Kidney (tissue), 14 donors: ENCODE results near the gene BACH2. TPM values are rescaled to one million over a fixed set of nuclear protein-coding genes. Genes with fewer than 3 reads are reported as not detected.

Experiments used
- DNase-seq, 5 donors: peaks; one replicate each; pipeline ENCODE4 v3.0.0-alpha.2; 2013 to 2020
- FAIRE-seq: peaks from 2 replicates; lab custom pipeline; 2012; peaks lifted over from hg19 to GRCh38; lab: Jason Lieb, UNC
- H3K27ac ChIP-seq, 2 donors: one replicate each; pipeline ENCODE4 v1.7.0; 2013; ENCODE audit warnings: low read depth in 2 of 2, low read length in 2 of 2, inconsistent platforms in 1 of 2
- H3K27me3 ChIP-seq: one replicate; pipeline ENCODE4 v1.7.1; 2013; ENCODE audit warnings: low read length, inconsistent platforms; ENCODE audit not compliant: control insufficient read depth, insufficient read depth
- H3K36me3 ChIP-seq, 3 donors: one replicate each; pipeline versions ENCODE4 v1.7.0 to v1.7.1; 2013; ENCODE audit warnings: low read length in 3 of 3, control low read depth in 1 of 3, inconsistent platforms in 1 of 3; ENCODE audit not compliant: insufficient read depth in 3 of 3, control insufficient read depth in 2 of 3
- H3K4me1 ChIP-seq, 3 donors: one replicate each; pipeline versions ENCODE4 v1.7.0 to v1.7.1; 2013; ENCODE audit warnings: low read length in 3 of 3, inconsistent platforms in 1 of 3, low read depth in 1 of 3; ENCODE audit not compliant: control insufficient read depth in 2 of 3, insufficient read depth in 2 of 3
- H3K4me3 ChIP-seq, 3 donors: one replicate each; pipeline versions ENCODE4 v1.7.0 to v1.8.1; 2013; ENCODE audit warnings: low read length in 3 of 3, control low read depth in 1 of 3, inconsistent platforms in 1 of 3
- H3K9ac ChIP-seq, 3 donors: one replicate each; pipeline versions ENCODE4 v1.7.0 to v1.7.1; 2013; ENCODE audit warnings: low read length in 3 of 3, control low read depth in 1 of 3, inconsistent platforms in 1 of 3
- H3K9me3 ChIP-seq, 3 donors: one replicate each; pipeline versions ENCODE4 v1.7.0 to v1.7.1; 2013; ENCODE audit warnings: low read length in 3 of 3, control low read depth in 1 of 3, inconsistent platforms in 1 of 3; ENCODE audit not compliant: control insufficient read depth in 2 of 3, insufficient read depth in 1 of 3
- CTCF ChIP-seq: IDR thresholded peaks from 3 replicates; pipeline ENCODE4 v1.5.1; 2012; ENCODE audit warnings: mild to moderate bottlenecking, moderate library complexity, borderline replicate concordance; ENCODE audit not compliant: insufficient read depth; ENCODE audit errors: extremely low read depth
- intact Hi-C: fragments of 100-400 bp; cut with DNase I; formaldehyde crosslinking; loops from one replicate; pipeline ENCODE4 v1.11.1; 2022
- polyA plus RNA-seq: library from polyadenylated mRNA; stranded (reverse); fragments of 350-450 nt; fragmentation: Illumina TruSeq; extraction: RNeasy Lipid Tissue Mini Kit (QIAGEN cat#74804); gene quantifications from one replicate; pipeline ENCODE4 v1.2.3, GENCODE V29; 2014; ENCODE audit warnings: low read depth, low replicate concordance; ENCODE audit not compliant: insufficient read depth
- total RNA-seq: library from RNA; stranded (reverse); fragmentation: NEBNext Ultra II Directional; extraction: Animal tissue kit (Norgen Biotek cat#: 25700); gene quantifications from one replicate; pipeline ENCODE4 v1.2.1, GENCODE V29; 2021
- donor health status: control.
- donor health status: control.
- donor health status: control.
- donor health status: control.
- donor health status: control.
- donor health status: DM: yes; HTN: yes; CAD: no.
- donor health status: Normal renal cell carcinoma (clear cell type).

Gene BACH2
- total and polyA plus RNA-seq, 2 donors from 2014 or later, result 0.32 to 6.9 TPM

GRCh38 chr6:90315354-90315950 is 18.8 kb upstream of the BACH2 start:
- no peak for FAIRE-seq
- no peak for TF ChIP-seq CTCF
- intact Hi-C loops, result no loop called here
- Histone ChIP-seq H3K9ac (no peak overlapping the region), H3K4me3 (no peak overlapping the region), H3K27ac (no peak overlapping the region), H3K27me3 (no peaks in the 10 kb centered on the region), H3K36me3 (no peaks in the 10 kb centered on the region), H3K9me3 (no peaks in the 10 kb centered on the region), H3K4me1 (peaks cover 0 to 3% (median 0%) of the 10 kb centered on the region in 3 donors)
- DNase-seq, result peak in 2 of 5 donors; percentile 40 to 59

- no peak for TF ChIP-seq CTCF
- Histone ChIP-seq H3K27me3 (no peaks in the 10 kb centered on the region), H3K4me3 (no peak overlapping the region), H3K4me1 (peaks cover 0 to 3% (median 0%) of the 10 kb centered on the region in 3 donors), H3K9ac (no peak overlapping the region), H3K36me3 (no peaks in the 10 kb centered on the region), H3K27ac (no peak overlapping the region), H3K9me3 (no peaks in the 10 kb centered on the region)
- DNase-seq, result no peak
- intact Hi-C loops, result no loop called here
- no peak for FAIRE-seq
These were observed 17.9 kb upstream of the BACH2 start for GRCh38 chr6:90314514-90314913.

GRCh38 chr6:90311569-90311968 is 14.9 kb upstream of the BACH2 start:
- H3K27ac ChIP-seq, result no peak overlapping the region
- no peaks in the 10 kb centered on the region for H3K27me3 ChIP-seq

More at GRCh38 chr6:90311569-90311968, 14.9 kb upstream of the BACH2 start:
- H3K4me1 ChIP-seq, result peaks cover 0 to 3% (median 0%) of the 10 kb centered on the region in 3 donors
- H3K4me3 ChIP-seq, result no peak overlapping the region
- intact Hi-C loops, result no loop called here
- no peak overlapping the region for H3K9ac ChIP-seq
- DNase-seq, result no peak
- no peak for FAIRE-seq
- TF ChIP-seq CTCF, result no peak
- H3K36me3 ChIP-seq, result no peaks in the 10 kb centered on the region
- H3K9me3 ChIP-seq, result no peaks in the 10 kb centered on the region
